HEK293 (cell line): ENCODE data around the gene NOS1.
"Not testable (repeated sequence)": the region's sequence is repeated elsewhere in the genome, so short reads cannot be mapped to it uniquely, and the experiment has no call there.

ENCODE experiments used
- KLF16 ChIP-seq: fragments of 450-650 bp; formaldehyde crosslinking; IDR thresholded peaks from 2 replicates; pipeline ENCODE4 v1.5.1; 2017; ENCODE audit warnings: missing biosample characterization, missing genetic modification characterization
- TRIM28 ChIP-seq: IDR thresholded peaks from 2 replicates; pipeline ENCODE4 v1.6.1; 2011; ENCODE audit warnings: low read length, control low read depth, borderline replicate concordance
- YY1 ChIP-seq: fragments of 450-650 bp; formaldehyde crosslinking; IDR thresholded peaks from 2 replicates; pipeline ENCODE4 v1.5.1; 2018; ENCODE audit warnings: missing biosample characterization, missing genetic modification characterization
- ZNF239 ChIP-seq: fragments of 450-650 bp; formaldehyde crosslinking; IDR thresholded peaks from 2 replicates; pipeline ENCODE4 v1.5.1; 2016; ENCODE audit warnings: missing biosample characterization, missing genetic modification characterization
- ZNF302 ChIP-seq: fragments of 450-650 bp; formaldehyde crosslinking; IDR thresholded peaks from 2 replicates; pipeline ENCODE4 v1.5.1; 2016; ENCODE audit warnings: missing biosample characterization, missing genetic modification characterization, low read depth
- ZNF521 ChIP-seq: fragments of 450-650 bp; formaldehyde crosslinking; IDR thresholded peaks from 2 replicates; pipeline ENCODE4 v1.5.1; 2017; ENCODE audit warnings: missing biosample characterization, mild to moderate bottlenecking, missing genetic modification characterization
- ZNF529 ChIP-seq: fragments of 450-650 bp; formaldehyde crosslinking; IDR thresholded peaks from 2 replicates; pipeline ENCODE4 v1.5.1; 2017; ENCODE audit warnings: missing genetic modification characterization, missing biosample characterization; ENCODE audit not compliant: insufficient replicate concordance
- ZNF830 ChIP-seq: fragments of 450-650 bp; IDR thresholded peaks from 2 replicates; pipeline ENCODE4 v1.5.0; 2018; ENCODE audit warnings: missing biosample characterization, missing genetic modification characterization, low read depth, mild to moderate bottlenecking, moderate library complexity
- ZXDB ChIP-seq: fragments of 450-650 bp; formaldehyde crosslinking; IDR thresholded peaks from 2 replicates; pipeline ENCODE4 v1.5.1; 2016; ENCODE audit warnings: missing biosample characterization, missing genetic modification characterization
- TF ChIP-seq, protein P1 (sequence below): fragments of 450-650 bp; formaldehyde crosslinking; IDR thresholded peaks from 2 replicates; pipeline ENCODE4 v1.5.1; 2016; ENCODE audit warnings: missing biosample characterization, missing genetic modification characterization
- TF ChIP-seq, protein P2 (sequence below): fragments of 450-650 bp; formaldehyde crosslinking; IDR thresholded peaks from 2 replicates; pipeline ENCODE4 v1.5.1; 2016; ENCODE audit warnings: missing biosample characterization, missing genetic modification characterization, low read depth
- TF ChIP-seq, protein P3 (sequence below): fragments of 450-650 bp; formaldehyde crosslinking; IDR thresholded peaks from 2 replicates; pipeline ENCODE4 v1.5.1; 2017; ENCODE audit warnings: missing biosample characterization, missing genetic modification characterization
- TF ChIP-seq, protein P4 (sequence below): fragments of 450-650 bp; formaldehyde crosslinking; IDR thresholded peaks from 2 replicates; pipeline ENCODE4 v1.5.1; 2016; ENCODE audit warnings: missing biosample characterization, missing genetic modification characterization
- TF ChIP-seq, protein P5 (sequence below): fragments of 450-650 bp; formaldehyde crosslinking; IDR thresholded peaks from 2 replicates; pipeline ENCODE4 v1.5.1; 2016; ENCODE audit warnings: missing biosample characterization, missing genetic modification characterization

DNA sequence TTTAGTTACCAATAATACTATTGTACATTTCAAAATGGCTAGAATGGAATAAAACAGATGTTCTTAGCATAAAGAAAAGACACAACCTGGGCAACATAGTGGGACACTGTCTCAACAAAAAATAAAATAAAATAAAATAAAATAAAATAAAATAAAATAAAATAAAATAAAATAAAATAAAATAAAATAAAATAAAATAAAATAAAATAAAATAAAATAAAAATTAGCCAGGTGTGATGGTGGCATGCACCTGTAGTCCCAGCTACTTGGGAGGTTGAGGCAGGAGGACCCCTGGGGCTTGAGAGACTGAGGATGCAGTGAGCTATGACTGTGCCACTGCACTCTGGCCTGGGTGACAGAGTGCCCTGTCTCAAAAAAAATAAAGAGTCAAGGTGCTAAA lies 37.1 kb upstream of the NOS1 start:
- not testable (repeated sequence) for TF ChIP-seq KLF16 (tag by site-specific recombination); ZNF529 (tag by site-specific recombination); ZNF239 (tag by site-specific recombination); ZNF830; YY1 (tag by site-specific recombination); TRIM28; ZXDB (tag by site-specific recombination); ZNF521 (tag by site-specific recombination); ZNF302 (tag by site-specific recombination)
- TF ChIP-seq, protein P1, sequence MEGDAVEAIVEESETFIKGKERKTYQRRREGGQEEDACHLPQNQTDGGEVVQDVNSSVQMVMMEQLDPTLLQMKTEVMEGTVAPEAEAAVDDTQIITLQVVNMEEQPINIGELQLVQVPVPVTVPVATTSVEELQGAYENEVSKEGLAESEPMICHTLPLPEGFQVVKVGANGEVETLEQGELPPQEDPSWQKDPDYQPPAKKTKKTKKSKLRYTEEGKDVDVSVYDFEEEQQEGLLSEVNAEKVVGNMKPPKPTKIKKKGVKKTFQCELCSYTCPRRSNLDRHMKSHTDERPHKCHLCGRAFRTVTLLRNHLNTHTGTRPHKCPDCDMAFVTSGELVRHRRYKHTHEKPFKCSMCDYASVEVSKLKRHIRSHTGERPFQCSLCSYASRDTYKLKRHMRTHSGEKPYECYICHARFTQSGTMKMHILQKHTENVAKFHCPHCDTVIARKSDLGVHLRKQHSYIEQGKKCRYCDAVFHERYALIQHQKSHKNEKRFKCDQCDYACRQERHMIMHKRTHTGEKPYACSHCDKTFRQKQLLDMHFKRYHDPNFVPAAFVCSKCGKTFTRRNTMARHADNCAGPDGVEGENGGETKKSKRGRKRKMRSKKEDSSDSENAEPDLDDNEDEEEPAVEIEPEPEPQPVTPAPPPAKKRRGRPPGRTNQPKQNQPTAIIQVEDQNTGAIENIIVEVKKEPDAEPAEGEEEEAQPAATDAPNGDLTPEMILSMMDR: not testable (repeated sequence)
- TF ChIP-seq, protein P2, sequence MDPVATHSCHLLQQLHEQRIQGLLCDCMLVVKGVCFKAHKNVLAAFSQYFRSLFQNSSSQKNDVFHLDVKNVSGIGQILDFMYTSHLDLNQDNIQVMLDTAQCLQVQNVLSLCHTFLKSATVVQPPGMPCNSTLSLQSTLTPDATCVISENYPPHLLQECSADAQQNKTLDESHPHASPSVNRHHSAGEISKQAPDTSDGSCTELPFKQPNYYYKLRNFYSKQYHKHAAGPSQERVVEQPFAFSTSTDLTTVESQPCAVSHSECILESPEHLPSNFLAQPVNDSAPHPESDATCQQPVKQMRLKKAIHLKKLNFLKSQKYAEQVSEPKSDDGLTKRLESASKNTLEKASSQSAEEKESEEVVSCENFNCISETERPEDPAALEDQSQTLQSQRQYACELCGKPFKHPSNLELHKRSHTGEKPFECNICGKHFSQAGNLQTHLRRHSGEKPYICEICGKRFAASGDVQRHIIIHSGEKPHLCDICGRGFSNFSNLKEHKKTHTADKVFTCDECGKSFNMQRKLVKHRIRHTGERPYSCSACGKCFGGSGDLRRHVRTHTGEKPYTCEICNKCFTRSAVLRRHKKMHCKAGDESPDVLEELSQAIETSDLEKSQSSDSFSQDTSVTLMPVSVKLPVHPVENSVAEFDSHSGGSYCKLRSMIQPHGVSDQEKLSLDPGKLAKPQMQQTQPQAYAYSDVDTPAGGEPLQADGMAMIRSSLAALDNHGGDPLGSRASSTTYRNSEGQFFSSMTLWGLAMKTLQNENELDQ (tag by site-specific recombination): not testable (repeated sequence)
- TF ChIP-seq, protein P3, sequence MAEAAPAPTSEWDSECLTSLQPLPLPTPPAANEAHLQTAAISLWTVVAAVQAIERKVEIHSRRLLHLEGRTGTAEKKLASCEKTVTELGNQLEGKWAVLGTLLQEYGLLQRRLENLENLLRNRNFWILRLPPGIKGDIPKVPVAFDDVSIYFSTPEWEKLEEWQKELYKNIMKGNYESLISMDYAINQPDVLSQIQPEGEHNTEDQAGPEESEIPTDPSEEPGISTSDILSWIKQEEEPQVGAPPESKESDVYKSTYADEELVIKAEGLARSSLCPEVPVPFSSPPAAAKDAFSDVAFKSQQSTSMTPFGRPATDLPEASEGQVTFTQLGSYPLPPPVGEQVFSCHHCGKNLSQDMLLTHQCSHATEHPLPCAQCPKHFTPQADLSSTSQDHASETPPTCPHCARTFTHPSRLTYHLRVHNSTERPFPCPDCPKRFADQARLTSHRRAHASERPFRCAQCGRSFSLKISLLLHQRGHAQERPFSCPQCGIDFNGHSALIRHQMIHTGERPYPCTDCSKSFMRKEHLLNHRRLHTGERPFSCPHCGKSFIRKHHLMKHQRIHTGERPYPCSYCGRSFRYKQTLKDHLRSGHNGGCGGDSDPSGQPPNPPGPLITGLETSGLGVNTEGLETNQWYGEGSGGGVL: not testable (repeated sequence)
- TF ChIP-seq, protein P4, sequence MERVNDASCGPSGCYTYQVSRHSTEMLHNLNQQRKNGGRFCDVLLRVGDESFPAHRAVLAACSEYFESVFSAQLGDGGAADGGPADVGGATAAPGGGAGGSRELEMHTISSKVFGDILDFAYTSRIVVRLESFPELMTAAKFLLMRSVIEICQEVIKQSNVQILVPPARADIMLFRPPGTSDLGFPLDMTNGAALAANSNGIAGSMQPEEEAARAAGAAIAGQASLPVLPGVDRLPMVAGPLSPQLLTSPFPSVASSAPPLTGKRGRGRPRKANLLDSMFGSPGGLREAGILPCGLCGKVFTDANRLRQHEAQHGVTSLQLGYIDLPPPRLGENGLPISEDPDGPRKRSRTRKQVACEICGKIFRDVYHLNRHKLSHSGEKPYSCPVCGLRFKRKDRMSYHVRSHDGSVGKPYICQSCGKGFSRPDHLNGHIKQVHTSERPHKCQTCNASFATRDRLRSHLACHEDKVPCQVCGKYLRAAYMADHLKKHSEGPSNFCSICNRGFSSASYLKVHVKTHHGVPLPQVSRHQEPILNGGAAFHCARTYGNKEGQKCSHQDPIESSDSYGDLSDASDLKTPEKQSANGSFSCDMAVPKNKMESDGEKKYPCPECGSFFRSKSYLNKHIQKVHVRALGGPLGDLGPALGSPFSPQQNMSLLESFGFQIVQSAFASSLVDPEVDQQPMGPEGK (tag by site-specific recombination): not testable (repeated sequence)
- TF ChIP-seq, protein P5, sequence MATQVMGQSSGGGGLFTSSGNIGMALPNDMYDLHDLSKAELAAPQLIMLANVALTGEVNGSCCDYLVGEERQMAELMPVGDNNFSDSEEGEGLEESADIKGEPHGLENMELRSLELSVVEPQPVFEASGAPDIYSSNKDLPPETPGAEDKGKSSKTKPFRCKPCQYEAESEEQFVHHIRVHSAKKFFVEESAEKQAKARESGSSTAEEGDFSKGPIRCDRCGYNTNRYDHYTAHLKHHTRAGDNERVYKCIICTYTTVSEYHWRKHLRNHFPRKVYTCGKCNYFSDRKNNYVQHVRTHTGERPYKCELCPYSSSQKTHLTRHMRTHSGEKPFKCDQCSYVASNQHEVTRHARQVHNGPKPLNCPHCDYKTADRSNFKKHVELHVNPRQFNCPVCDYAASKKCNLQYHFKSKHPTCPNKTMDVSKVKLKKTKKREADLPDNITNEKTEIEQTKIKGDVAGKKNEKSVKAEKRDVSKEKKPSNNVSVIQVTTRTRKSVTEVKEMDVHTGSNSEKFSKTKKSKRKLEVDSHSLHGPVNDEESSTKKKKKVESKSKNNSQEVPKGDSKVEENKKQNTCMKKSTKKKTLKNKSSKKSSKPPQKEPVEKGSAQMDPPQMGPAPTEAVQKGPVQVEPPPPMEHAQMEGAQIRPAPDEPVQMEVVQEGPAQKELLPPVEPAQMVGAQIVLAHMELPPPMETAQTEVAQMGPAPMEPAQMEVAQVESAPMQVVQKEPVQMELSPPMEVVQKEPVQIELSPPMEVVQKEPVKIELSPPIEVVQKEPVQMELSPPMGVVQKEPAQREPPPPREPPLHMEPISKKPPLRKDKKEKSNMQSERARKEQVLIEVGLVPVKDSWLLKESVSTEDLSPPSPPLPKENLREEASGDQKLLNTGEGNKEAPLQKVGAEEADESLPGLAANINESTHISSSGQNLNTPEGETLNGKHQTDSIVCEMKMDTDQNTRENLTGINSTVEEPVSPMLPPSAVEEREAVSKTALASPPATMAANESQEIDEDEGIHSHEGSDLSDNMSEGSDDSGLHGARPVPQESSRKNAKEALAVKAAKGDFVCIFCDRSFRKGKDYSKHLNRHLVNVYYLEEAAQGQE (tag by site-specific recombination): not testable (repeated sequence)
